ENCODE measurements around the gene PLEKHH3.
"Not testable (repeated sequence)": the region's sequence is repeated elsewhere in the genome, so short reads cannot be mapped to it uniquely, and the experiment has no call there.

Gene PLEKHH3

DNA sequence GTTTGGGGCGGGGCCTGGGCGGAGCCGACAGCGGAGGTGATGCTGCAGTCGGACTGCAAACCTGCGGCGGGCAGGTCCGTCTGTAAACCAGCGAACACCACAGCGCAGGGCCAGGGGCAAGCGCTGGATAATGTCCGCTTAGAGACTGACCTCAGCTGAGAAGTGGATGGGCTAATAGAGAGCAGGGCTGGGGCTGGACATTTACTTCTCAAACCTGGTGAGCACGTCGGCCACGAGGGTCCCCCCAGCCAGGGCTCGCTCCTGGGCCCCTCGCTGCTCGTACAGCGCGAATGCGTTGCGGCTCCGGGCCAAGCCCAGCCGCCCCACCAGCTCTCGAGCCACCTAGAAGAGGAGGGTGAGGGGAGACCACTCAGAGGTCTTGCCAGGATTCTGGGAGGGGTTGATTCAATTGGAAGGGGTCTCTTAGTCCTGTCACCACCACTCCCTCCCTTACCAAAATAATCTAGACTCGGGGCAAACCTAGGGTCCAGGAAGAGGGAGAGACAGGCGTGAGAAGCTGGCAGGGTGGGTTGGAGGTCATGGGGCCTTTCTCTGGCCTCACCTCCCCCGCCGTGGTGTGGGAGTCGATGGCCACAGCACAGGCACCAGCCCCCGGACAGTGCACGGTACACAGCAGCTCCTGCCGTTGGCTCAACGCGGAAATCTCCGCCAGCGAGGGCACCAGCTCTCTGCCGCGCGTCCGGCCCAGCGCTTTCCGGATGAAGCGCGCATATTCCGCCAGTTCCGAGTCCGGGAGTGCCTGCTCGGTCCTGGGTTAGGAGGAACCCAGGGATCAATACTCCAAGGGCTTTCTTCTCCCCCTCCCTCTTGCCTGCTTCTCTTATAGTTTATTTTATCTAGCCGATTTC is 5.8 kb downstream of the PLEKHH3 start:
- no peak for DNase-seq

DNA sequence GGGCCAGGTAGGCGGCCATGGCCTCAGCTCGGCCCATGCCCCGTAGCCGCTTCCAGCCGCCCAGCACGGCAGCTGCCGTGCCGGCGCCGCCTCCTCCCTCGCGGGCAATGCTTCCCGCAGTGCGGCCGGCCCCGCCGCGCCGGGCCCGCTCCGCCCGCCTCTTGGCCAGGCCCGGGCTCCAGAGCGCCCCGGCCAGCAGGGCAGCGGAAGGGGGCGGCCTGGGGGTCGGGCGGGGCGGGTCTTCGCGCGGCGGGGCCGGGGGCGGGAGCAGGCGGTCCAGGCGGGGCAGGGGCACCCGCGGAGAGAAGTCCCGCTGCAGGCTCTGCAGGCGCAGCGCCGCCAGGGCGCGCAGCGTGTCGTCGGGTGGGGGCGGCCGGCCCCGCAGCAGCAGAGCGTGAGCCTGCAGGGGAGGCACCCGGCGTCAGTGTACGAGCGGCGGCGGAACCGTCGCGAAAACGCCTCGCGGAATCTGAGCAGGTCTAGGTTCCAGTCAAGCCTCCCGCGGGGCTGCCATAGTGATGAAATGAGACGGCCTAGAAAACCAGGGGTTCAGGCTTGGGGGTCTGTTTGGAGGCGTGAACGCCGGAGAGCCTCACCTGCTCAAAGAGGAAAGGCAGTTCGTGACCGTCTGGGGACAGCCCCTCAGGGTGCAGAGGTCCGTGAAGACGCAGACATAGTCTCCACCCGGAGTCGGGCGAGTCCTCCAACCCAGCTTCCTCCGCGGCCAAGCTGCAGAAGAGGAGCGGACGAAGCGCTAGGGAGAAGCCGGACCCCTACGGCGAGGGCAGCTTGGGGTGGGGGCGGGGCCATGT is 6.6 kb downstream of the PLEKHH3 start:
- DNase-seq: peak; percentile 49

DNA sequence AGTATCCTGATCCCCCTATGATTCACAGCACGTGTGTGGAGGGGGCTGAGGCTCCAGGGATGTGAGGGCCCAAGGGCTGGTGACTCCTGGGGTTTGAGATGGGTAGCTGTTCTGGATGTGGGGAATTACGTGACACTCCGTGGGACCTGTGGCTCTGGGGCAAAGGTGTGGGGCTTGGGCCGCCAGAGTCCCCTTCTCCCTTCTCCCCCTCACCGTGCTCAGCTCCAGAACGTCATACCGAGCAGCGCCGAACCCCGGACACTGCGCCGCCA is 7.2 kb downstream of the PLEKHH3 start:
- DNase-seq: no peak

DNA sequence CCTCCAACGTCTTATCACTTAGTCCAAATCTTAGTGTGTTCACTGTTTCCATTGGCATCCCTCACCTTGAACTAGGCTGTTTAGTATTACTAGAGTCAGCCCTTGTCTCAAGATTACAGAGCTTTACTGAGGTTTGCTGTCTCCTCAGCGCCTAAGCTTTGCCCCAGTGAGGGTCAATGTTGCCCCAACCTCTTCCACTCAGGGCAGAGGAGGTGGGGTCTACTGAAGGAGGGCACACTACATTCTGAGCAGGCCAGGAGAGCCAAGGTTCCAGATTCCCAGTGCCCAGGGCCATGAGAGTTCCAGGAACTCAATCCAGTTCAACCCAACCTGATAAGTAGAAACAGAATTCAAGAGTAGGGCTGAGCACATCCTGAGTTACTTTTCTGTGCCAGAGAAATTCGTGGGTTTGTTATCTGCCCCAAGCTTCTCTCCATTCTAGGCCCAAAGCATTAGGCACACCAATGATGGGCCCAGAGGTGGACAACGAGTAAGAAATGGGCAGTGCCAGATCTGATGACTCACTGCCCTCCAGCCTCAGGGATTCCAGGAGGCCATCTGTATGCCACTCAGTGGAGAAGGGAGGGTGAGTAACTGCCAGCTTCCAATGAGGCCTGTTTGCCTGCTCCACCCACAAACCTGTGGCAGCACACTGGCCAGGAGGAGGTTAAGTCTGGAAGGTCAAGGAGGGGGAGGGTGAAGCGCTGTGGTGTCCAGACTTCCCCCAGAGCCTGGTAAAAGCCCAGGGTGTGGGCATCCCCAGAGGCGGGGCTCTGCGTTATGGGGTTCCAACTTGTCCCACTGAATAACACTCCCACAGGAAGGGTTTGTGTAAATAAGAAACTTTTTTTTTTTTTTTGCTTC is 9.5 kb downstream of the PLEKHH3 start:
- DNase-seq: no peak

DNA sequence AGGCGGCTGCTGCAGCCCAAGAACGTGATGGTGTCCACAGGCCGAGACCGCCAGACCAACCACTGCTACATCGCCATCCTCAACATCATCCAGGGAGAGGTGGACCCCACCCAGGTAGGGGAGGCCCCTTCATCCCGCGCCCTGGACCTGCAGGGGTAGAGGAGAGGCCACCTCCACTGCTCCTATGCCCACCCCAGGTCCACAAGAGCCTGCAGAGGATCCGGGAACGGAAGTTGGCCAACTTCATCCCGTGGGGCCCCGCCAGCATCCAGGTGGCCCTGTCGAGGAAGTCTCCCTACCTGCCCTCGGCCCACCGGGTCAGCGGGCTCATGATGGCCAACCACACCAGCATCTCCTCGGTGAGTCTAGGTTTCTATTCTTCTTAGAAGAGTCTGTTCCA is 10.7 kb downstream of the PLEKHH3 start:
- not testable (repeated sequence) for DNase-seq

DNA sequence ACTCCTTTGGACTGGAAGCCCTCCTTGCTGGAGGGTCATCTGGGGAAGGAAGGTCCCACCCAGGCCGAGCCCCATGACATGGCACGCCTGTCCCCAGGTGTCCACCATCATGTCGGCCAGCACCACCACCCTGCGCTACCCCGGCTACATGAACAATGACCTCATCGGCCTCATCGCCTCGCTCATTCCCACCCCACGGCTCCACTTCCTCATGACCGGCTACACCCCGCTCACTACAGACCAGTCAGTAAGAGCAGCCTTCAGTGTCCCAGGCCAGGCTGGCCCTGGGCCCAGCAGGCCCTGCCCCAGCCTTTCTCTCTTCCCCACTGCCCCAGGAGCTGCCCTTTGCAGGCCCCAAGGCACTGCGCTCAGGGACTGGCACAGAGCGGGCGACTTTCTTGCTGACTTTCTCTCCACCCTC is 11.2 kb downstream of the PLEKHH3 start:
- DNase-seq: no peak

DNA sequence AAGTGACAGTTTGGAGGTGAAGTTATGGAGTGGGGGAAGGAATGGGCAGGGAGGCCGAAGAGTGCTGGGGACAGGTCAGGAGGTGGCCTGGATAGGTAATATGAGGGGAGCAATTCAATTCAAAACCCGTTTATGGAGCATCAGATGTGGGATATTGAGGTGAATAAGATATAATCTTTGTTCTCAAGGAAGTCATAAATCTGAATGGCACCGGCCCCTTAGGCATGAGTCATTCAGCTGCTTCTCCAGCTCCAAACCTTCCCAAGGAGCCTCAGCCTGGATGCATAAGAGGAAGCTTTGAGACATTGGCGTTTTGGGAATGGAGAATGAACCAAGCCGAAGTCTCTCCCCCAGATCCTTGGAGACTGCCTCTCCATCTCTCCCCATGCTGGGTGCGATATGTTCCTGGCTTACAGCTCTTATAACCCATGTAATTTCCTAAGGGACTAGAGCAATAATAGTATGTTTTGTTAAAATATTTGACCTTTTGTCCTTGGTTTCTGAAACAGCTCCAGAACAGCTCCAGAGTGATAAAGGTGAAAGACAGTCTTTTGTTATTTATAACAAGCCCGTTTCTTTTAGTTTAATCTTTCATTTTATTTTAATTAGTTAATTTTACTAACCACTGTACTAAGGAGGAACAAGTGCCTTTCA is 16.0 kb downstream of the PLEKHH3 start:
- no peak for DNase-seq

DNA sequence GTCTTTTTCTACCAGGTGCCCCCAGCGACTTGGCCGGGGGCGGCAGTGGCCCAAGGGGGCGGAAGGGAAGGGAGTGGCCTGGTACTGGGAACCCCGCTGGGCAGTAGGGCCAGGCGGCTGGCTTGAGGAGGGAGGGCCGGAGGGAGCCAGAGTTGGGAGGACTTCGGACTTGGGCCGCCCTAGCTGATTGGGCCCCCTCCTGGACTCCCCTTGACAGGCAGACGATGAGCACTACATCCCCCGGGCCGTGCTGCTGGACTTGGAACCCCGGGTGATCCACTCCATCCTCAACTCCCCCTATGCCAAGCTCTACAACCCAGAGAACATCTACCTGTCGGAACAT is 16.9 kb downstream of the PLEKHH3 start:
- DNase-seq: not testable (repeated sequence)

DNA sequence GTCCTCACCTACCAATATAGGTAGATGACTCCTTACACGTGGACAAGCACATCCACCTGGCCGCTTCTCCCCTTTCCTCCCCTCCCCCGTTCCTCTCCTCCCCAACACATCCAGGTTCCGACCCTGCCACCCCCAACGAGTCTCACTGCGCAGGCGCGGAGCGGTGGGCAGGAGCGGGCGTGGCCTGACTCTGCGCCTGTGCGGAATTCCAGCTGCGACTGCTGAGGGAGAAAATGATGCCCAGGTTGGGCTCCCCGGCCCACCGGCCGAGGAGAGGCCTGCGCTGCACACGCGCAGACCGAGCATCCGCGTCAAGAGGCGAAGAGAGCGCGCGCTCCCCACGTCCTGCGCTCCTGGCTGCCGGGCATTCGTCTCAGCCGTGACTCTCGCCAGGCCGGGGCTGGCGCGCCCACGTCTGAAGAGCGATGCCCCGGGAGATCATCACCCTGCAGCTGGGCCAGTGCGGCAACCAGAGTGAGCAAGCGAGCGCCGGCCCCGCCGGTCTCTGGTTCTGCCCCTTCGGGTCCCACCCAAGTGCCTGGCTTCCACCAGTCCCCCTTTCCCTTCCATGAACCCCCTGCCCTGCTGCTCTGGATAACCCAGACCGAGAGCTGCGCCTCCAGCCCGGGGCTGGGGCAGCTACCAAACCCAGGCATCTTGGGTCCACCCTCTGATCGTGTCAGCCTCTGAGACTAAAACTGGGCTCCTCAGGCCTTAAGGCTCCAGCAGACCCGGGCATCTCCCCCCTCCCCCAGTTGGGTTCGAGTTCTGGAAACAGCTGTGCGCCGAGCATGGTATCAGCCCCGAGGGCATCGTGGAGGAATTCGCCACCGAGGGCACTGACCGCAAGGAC is 17.5 kb downstream of the PLEKHH3 start, which contains the start of gene TUBG2:
Gene TUBG2 (plus strand): TSS at position 206 of the 853 bp plus-strand sequence. CDS start 220 bp downstream, at position 426.
- DNase-seq: peak; percentile 52

DNA sequence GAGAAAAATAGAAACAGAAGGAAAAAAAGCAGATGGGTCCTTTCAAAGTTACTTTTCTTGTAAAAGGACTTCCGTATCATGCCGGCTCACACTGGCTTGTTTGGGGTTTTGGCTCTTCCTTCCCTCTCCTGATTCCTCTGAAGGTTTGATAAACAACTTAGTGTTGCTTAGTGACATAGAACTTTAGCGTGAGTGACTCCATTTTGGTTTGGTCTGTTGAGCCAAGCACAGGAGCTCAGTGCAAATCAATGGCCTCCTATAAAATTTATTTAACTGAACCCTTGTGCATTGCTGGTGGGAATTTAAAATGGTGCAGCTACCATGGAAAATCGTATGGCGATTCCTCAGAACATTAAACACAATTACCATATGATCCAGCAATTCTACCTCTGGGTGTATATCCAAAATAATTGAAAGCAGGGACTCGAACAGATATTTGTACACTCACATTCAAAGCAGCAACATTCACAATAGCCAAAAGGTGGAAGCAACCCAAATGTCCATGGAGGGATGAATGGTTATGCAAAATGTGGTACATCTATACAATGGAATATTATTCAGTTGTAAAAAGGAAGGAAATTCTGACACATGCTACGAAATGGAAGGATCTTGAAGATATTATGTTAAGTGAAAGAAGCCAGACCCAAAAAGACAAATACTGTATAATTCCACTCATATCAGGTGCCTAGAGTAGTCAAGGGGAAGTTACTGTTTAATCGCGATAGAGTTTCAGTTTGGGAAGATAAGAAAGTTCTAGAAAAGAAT is 18.8 kb downstream of the PLEKHH3 start:
- no peak for DNase-seq

DNA sequence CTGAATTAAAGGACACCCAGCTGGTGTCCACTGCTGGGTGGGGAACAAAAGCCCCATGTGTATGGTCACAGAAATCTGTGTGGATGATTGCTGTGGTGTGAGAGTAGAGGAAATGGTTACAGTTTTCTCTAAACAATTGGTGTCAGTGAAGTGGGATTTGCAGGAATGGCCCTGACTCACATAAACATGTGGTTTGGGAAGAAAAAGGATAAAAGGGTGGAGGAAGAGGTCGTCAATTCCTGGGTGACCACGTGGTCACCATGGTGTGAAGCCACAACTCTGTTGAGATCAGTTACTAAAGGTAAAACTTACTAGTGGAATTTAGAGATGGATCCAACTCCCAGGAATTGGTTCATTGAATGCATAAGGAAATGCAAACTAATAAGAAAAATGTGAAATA is 21.3 kb downstream of the PLEKHH3 start:
- DNase-seq: no peak

DNA sequence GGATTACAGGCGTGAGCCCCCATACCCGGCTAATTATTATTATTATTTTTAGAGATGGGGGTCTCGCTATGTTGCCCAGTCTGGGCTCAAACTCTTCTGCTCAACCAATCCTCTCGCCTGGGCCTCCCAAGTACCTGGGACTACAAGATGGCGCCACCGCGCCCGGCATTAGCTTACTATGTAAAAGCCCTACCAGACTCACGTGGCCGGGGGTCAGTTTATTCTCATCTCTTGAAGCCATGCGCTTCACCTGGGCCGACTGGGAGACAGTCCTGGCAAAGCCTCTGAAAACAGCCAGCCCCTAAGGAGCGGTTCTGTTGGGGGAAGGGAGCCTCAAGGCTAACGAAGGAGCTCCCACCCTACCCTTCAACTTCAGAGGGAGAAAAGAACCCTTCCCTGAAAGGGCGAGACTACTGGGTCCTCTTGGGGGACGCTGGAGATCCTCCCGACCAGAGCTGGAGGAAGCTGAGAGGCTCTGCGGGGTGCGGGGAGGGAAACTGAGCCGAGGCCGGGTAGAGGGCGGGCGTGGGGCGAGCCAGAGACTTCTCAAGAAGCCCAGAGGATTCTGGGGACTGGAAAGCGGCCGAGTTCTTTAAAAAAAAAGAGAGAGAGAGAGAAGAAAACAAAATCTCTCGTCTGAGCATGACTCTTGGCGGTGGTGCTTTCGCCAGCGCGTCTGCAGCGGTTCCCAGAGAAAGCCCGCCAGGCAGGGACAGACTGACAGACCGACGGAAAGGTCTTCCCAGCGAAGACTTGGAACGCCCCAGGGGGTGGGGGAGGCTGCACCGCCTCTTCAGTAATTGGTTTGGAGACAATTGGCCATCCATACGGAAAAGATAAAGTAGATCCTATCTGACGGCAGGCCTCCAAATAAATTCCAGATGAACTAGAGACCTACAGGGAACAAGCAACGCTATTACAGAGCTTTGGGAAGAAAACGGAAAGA is 23.3 kb downstream of the PLEKHH3 start:
- DNase-seq: no peak

DNA sequence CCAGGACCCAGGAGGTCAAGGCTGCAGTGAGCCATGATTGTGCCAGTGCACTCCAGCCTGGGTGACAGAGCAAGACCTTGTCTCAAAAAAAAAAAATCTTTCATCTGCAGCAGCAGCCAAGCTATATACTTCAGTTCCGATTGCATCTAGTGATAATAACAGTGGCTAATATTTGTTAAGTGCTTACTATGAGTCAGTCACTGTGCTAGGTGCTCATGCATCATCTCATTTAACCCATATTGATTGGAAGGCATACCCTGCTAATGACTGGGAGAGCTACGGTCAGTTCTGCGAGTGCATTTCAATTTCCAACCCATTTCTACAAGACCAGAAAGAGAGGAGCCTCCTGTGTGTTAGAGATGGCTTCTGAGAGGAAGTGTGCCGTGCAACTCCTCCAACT is 25.4 kb downstream of the PLEKHH3 start:
- no peak for DNase-seq

DNA sequence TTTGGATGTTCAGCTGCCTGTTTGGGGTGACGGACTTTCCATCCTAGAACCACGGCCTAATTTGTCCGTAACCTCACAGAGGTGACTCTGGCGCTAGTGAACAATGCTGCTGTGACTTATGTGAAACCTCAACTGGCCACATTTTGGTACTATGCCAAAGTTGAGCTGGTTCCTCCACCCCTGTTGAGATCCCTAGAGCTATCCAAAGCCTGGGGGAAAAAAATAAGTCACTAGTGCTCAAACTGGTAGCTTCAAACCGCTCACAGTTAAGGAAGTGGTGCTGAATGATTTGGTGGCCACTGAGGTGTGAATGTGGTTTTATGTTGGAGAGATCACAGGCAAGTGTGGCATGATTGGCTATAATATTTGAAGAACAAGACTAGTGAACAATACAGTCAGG is 29.0 kb downstream of the PLEKHH3 start:
- no peak for DNase-seq

DNA sequence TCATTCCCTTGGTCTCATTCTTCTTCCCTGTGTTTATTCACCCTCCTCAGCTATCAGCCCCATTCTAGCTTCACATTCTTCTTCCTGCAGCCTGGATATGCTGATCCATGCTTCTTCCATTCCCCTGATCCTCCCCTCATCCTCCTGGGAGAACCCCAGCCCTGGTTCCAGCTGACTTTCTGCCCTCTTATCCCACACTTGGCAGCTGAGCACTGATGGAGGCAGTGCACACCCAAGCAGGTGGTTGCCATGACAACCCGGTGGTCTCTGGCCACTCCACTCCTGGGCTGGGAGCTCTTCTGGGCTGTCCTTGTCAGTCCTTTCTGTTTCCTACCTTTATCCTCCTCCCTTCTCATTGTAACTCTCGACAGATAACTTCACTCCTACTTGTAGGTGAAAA is 34.5 kb downstream of the PLEKHH3 start:
- no peak for DNase-seq

DNA sequence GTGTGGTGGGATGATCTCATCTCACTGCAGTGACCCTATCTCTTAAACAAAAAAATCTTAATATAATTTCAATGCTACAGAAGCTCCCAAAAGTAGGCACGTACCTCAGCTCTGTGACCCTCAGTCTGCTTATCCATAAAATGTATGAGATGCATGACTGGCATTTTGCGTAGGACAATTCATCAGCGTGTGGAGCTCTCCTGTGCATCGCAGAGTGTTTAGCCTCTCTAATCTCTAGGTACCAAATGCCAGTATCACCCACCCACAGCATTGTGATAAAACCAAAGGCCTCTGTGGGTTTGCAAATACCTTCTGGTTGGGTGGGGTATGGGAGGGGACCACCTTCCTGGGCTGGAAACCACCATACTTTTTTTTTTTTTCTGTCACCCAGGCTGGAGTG is 36.7 kb downstream of the PLEKHH3 start:
- DNase-seq: no peak

DNA sequence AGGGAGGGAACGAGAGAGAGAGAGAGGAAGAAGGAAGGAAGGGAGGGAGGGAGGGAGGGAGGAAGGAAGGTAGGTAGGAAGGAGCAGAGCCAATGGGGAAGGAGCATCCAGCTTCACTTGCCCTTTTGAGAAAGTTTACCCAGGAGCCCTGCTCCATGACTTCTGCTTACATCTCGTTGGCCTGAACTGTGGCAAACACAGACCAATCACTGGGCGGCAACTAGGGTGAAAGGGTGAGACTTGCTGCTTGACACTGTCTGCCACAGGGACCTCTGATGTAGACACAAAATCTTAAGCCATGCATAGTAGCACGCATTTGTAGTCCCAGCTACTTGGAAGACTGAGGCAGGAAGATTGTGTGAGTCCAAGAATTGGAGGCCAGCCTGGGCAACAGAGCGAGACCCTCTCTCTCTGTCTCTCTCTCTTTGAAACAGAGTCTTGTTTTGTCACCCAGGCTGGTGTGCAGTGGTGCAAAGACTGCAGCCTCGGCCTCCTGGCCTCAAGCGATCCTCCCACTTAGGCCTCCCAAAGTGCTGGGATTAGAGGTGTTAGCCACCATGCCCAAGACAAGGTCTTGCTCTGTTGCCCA is 37.2 kb downstream of the PLEKHH3 start:
- no peak for DNase-seq

DNA sequence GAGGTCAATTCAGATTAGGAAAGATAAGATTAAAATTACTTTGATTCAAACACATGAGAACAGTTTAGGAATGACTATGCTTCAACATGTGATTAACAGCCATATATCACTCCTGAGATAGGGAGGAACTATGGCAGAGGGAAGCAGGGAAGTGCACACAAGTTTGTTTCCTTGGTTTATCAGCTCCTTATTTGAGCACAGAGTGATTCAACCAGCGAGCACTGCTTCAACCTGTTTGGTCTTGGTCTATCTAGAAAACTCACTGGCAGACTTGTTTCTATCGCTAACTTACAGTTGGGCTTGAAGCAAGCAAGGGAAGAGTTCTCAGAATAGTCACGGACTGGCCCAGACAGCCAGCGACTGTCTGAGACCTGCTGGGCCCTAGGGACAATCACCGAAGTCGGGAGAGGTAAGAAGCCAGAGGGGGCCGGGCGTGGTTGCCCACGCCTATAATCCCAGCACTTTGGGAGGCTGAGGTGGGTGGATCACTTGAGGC is 43.8 kb downstream of the PLEKHH3 start:
- no peak for DNase-seq

DNA sequence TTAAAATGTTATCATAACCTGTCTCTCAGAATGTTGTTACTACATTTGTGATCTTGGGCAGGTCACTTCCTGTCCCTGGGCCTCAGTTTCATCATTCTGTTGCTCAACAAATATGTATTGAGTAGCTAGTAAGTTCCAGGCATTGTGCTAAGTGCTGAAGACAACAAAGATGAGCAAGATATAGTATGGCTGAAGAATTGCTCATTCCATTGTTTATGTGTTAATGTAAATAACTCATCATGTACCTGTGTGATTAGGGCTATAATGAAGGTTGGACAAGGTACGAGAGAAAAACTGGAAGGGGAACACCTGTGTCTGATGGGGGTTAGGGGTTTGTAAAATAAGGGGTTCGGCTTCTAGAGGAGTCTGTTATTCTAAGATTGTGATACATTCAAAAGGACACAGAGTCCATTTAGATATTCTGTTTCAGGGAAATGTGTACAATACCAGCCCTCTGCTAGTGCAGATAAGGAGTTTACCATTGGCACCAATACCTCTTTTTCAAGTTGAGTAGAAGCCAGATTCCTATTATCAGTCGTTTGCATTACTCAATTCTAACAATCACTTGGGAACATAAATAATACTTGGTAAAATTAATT is 47.3 kb downstream of the PLEKHH3 start:
- no peak for DNase-seq
